Activated naive CD8-positive, alpha-beta T cell (primary cell): ENCODE measurements around the gene CEACAM5.
"Not testable (repeated sequence)": the region's sequence is repeated elsewhere in the genome, so short reads cannot be mapped to it uniquely, and the experiment has no call there.

ENCODE experiments used
- H3K27ac Mint-ChIP-seq: one replicate; pipeline ENCODE4 v1.8.0; 2021; ENCODE audit warnings: mixed read lengths
- H3K27me3 Mint-ChIP-seq: one replicate; pipeline ENCODE4 v1.8.0; 2021; ENCODE audit warnings: mixed read lengths
- H3K36me3 Mint-ChIP-seq: one replicate; pipeline ENCODE4 v1.8.0; 2021; ENCODE audit warnings: mixed read lengths
- H3K4me1 Mint-ChIP-seq: one replicate; pipeline ENCODE4 v1.8.0; 2021; ENCODE audit warnings: low read depth, mixed read lengths
- H3K4me3 Mint-ChIP-seq: one replicate; pipeline ENCODE4 v1.8.0; 2021; ENCODE audit warnings: mild to moderate bottlenecking, mixed read lengths
- H3K9me3 Mint-ChIP-seq: one replicate; pipeline ENCODE4 v1.8.0; 2021; ENCODE audit warnings: low read depth, mixed read lengths

The CEACAM5 gene

DNA sequence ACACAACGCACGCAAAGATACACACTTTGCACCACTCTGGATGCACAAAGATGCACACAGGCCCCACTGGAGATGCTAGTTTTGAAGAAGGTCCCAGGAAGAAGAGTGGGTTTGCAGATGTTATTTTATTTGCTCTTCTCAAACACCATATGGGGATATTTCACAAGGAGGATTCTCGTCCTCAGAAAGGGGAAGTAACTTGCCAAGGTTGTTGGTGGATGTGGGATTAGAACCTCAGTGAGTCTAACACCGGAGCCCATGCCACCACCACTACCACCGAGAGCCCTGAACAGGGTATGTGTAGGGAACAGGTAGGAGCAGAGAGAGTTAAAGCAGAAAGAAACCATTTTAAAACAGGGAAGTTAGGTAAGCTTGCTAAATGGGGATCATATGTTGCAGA, 37.3 kb downstream of the CEACAM5 start:
- H3K4me3 Mint-ChIP-seq, result no peak overlapping the region
- peaks cover 36% of the 10 kb centered on the region for H3K27me3 Mint-ChIP-seq
- H3K4me1 Mint-ChIP-seq, result peaks cover 20% of the 10 kb centered on the region
- H3K36me3 Mint-ChIP-seq, result peaks cover 5% of the 10 kb centered on the region
- no peaks in the 10 kb centered on the region for H3K9me3 Mint-ChIP-seq
- peak overlapping the region; percentile 2 for H3K27ac Mint-ChIP-seq

DNA sequence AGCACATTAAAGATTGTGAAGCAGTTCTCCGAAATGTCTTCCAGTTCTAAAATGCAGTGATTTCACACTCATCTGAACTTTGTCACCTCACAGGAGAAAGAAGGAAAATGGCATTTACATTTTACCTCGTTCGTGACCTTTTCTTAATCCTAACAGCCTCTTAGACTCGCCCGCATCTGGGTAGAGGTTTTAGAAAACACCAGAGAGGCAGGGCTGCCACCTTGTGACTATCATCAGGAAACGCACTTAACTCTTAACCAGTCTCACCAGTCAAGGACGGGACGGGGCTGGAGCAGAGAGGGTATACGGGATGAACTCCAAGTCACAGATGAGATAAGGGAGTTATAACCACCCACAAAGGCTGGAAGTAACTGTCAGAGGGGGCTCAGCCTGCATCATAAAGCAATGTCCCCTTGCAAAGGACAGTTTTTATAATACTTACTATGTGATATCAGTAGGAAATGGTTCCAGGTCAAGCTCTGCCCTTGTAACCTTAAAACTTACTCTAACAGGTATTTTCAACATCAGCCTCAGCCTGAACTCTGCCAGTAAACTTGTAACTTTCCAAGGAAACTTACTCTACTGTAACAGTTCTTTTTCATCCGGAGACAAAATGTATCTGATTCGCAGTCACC, 38.3 kb downstream of the CEACAM5 start:
- no peak overlapping the region for H3K27ac Mint-ChIP-seq
- H3K4me3 Mint-ChIP-seq, result no peak overlapping the region
- peaks cover 38% of the 10 kb centered on the region for H3K27me3 Mint-ChIP-seq
- H3K9me3 Mint-ChIP-seq, result no peaks in the 10 kb centered on the region
- peaks cover 12% of the 10 kb centered on the region for H3K4me1 Mint-ChIP-seq
- peaks cover 3% of the 10 kb centered on the region for H3K36me3 Mint-ChIP-seq

DNA sequence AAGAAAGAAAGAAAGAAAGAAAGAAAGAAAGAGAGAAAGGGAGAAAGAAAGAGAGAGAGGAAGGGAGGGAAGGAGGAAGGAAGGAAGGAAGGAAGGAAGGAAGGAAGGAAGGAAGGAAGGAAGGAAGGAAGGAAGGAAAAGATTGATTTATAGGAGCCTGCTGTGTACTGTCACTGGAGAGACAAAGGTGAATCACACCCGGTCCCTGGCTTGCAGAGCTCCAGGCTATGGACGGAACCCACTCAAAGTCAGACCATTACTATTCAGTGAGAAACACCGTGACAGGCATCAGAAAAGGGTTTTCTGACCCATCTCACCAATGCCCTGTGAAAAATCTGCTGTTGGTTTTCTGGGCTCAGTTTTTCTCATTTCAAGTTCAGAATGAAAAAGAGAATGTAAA, 39.6 kb downstream of the CEACAM5 start:
- Mint-ChIP-seq H3K4me3 (no peak overlapping the region), H3K27me3 (peaks cover 46% of the 10 kb centered on the region), H3K36me3 (peaks cover 3% of the 10 kb centered on the region), H3K9me3 (no peaks in the 10 kb centered on the region), H3K27ac (no peak overlapping the region), H3K4me1 (peaks cover 12% of the 10 kb centered on the region)

DNA sequence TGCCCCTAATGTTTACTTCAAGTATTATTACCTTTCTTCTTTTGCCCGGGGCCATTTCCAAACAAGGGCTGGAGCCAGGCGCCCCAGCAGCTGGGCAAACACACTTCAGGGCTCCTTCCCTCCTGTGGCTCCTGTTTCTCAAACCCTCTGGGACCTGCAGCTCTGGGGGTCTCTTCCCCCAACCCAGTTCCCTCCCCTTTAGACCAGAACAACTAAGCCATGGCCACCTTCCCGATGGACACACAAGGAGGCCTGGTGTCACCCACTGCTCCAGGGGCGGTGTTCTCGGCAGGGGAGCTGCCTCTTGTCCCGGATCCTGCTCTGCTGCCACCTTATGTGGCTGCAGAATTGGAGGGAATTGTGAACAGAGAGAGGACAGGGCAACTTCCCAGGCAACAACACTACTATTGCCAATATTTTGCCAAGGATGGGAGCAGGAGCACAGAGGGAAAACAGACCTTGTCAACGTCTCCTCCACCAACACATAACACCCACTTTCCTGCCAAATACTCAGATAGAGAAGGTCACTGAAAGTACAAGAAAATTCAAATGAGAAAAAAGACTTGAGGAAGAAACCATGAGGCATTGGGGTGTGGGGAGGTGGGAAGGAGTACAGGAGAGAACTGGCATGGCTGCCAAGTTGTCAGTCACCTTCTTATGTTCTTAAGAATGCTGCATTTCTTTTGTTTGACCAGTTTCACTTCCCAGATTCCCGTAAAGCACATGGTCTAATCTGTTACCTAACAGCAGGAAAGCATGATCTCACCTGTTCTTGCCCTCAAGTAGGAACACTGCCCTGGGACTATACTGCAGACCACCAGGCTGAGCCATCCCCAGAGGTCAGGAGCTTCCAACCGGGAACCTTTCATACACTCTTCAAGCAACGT, 42.1 kb downstream of the CEACAM5 start:
- H3K4me1 Mint-ChIP-seq, result not testable (repeated sequence)
- peaks cover 41% of the 10 kb centered on the region for H3K27me3 Mint-ChIP-seq

DNA sequence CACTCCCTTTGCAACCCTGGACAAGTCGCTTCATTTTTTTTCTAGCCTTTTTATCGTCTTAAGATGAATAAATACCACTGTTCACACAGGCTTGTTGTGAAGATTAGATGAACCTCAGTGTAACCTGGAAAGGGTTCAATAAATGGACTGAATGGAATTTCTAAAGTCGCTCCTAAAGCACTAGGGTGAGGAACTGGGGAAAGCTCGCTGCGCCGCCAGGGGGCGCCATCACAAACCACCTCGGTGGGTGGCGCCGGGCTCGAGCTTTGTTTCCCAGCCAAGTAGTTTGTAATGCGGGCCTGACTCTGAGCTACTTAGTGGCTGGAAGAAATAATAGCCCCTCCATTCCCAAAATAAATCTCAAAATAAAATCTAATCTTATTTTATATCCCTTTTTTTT, 44.7 kb downstream of the CEACAM5 start:
- Mint-ChIP-seq H3K4me1 (peaks cover 4% of the 10 kb centered on the region), H3K36me3 (no peaks in the 10 kb centered on the region), H3K9me3 (no peaks in the 10 kb centered on the region), H3K4me3 (no peak overlapping the region), H3K27me3 (peaks cover 31% of the 10 kb centered on the region), H3K27ac (no peak overlapping the region)

More for the DNA sequence above, 42.1 kb downstream of the CEACAM5 start:
- H3K9me3 Mint-ChIP-seq, H3K4me3 Mint-ChIP-seq, H3K36me3 Mint-ChIP-seq, H3K27ac Mint-ChIP-seq: not testable (repeated sequence)

DNA sequence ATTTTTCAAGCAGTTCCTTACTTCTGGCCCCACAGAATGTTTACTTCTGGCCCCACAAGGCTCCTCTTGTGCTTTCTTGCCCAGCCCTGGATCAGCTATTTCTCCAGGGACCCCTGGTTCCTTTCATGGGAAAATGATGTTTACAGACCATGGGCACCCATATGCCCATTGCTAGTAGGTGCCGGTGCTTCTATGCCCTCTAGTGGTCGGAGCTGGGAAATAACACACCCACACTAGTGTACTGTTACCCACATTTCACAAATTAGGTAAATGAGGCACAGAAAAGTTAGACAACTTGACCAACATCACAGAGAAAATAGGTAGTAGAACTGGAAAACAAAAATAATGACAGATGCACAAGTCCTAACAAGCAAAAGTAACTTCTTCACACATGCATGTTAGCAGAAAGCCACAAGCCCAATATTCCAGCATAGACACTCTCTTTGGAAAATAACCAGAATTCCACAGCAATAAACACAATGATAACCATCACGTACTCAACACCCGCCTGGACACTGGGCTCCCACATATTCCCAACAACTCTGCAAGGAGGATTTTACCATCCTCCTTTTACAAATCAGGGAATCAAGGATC, 45.6 kb downstream of the CEACAM5 start:
- Mint-ChIP-seq H3K4me1 (peaks cover 4% of the 10 kb centered on the region), H3K9me3 (no peaks in the 10 kb centered on the region), H3K27me3 (peaks cover 26% of the 10 kb centered on the region), H3K36me3 (no peaks in the 10 kb centered on the region), H3K27ac (no peak overlapping the region), H3K4me3 (no peak overlapping the region)

DNA sequence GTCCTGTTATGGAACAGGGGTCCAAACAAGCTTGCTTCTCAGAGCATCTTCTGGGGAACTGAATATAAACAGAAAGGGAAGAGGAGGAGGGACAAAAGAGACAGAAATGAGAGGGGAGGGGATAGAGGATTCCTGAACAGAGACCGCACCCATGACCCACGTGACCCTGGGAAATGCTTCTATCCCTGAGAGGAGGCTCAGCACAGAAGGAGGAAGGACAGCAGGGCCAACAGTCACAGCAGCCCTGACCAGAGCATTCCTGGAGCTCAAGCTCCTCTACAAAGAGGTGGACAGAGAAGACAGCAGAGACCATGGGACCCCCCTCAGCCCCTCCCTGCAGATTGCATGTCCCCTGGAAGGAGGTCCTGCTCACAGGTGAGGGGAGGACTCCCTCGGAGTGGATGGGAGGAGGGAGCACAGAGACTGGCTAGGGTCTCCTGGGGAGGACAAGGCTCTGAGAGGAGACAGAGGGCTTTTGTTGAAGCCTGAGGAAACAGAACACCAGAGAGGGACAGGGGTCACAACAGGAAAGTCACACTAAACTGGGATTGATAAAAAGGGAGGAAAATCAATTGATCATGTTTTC, 47.0 kb downstream of the CEACAM5 start, which contains the start of gene CEACAM6:
Gene CEACAM6 (plus strand): TSS at position 203 of the 586 bp plus-strand sequence. CDS start 109 bp downstream, at position 312.
- Mint-ChIP-seq H3K9me3 (no peaks in the 10 kb centered on the region), H3K4me3 (no peak within 1 kb of the TSS), H3K27ac (no peak within 1 kb of the TSS), H3K27me3 (peaks cover 33% of the 10 kb centered on the region), H3K4me1 (peaks cover 4% of the 10 kb centered on the region), H3K36me3 (no peaks in the 10 kb centered on the region)

DNA sequence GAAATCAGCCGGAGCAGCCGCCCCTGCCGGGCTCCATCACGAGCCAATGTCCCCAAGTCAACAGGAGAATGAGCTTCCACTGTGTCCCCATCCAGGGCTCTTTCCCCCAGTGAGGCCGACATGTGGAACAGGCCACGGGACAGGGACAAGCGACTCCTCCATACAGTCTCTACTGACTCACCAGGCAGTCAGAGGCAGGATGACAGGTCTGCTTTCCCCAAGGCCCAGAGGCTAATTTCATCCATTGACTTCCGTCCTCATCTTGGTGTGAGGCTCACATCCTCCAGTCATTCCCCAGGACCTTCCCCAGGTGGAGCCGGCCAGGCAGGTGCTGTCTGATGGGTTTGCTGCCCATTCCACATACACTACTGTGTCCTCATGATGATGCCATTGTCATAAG, 50.4 kb downstream of the CEACAM5 start:
- Mint-ChIP-seq H3K4me1 (peaks cover 2% of the 10 kb centered on the region), H3K27ac (no peak overlapping the region), H3K27me3 (peaks cover 32% of the 10 kb centered on the region), H3K9me3 (no peaks in the 10 kb centered on the region), H3K36me3 (no peaks in the 10 kb centered on the region), H3K4me3 (no peak overlapping the region)

DNA sequence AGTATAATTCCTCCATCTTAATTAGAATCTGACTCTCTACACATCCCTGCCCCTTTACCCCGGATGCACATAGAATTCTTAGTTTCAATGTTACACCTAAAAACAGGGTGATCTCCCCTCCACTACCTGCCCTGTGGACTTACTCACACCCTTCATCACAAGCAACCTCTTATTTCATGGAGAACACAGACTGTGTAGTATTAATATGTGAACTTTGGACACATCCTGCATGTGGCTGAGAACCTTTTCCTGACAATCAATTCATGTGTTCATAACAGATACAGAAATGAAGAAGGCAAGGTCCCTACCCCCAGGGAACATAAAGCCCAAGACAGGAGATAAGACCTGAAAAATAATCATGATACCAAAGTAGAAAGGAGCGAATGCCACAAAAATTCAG, 58.7 kb downstream of the CEACAM5 start:
- H3K4me1 Mint-ChIP-seq, result peaks cover 7% of the 10 kb centered on the region
- no peak overlapping the region for H3K4me3 Mint-ChIP-seq
- no peaks in the 10 kb centered on the region for H3K36me3 Mint-ChIP-seq
- no peak overlapping the region for H3K27ac Mint-ChIP-seq
- no peaks in the 10 kb centered on the region for H3K9me3 Mint-ChIP-seq
- peaks cover 32% of the 10 kb centered on the region for H3K27me3 Mint-ChIP-seq

DNA sequence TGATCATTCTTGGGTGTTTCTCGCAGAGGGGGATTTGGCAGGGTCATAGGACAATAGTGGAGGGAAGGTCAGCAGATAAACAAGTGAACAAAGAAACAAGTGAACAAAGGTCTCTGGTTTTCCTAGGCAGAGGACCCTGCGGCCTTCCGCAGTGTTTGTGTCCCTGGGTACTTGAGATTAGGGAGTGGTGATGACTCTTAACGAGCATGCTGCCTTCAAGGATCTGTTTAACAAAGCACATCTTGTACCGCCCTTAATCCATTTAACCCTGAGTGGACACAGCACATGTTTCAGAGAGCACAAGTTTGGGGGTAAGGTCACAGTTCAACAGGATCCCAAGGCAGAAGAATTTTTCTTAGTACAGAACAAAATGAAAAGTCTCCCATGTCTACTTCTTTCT, 59.7 kb downstream of the CEACAM5 start:
- H3K36me3 Mint-ChIP-seq, H3K27ac Mint-ChIP-seq, H3K9me3 Mint-ChIP-seq, H3K4me3 Mint-ChIP-seq: not testable (repeated sequence)
- Mint-ChIP-seq H3K27me3 (peaks cover 33% of the 10 kb centered on the region), H3K4me1 (peaks cover 15% of the 10 kb centered on the region)

DNA sequence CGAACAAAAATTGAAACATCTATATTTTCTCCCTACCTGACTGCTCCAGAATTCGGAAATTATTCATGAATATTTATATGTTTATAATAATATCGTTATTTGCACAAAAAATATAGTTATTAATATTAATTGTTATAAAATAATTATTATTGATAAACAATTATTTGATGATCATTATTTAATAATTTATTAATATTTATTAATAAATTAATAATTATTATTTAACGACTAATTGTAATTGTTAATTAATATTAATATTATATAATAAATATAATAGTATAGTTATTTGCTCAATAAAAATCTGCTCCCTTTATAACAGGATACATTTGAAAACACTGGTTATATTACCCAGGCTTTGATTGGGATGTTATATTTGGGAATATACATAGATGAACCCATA, 61.2 kb downstream of the CEACAM5 start:
- Mint-ChIP-seq H3K27me3 (peaks cover 38% of the 10 kb centered on the region), H3K36me3 (no peaks in the 10 kb centered on the region), H3K9me3 (no peaks in the 10 kb centered on the region), H3K4me3 (no peak overlapping the region), H3K4me1 (peaks cover 30% of the 10 kb centered on the region), H3K27ac (no peak overlapping the region)

DNA sequence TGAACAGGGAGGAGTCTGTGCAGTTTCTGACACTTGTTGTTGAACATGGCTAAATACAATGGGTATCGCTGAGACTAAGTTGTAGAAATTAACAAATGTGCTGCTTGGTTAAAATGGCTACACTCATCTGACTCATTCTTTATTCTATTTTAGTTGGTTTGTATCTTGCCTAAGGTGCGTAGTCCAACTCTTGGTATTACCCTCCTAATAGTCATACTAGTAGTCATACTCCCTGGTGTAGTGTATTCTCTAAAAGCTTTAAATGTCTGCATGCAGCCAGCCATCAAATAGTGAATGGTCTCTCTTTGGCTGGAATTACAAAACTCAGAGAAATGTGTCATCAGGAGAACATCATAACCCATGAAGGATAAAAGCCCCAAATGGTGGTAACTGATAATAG, 63.0 kb downstream of the CEACAM5 start:
- H3K4me3 Mint-ChIP-seq, result no peak overlapping the region
- peaks cover 39% of the 10 kb centered on the region for H3K27me3 Mint-ChIP-seq
- no peaks in the 10 kb centered on the region for H3K36me3 Mint-ChIP-seq
- H3K27ac Mint-ChIP-seq, result no peak overlapping the region
- H3K4me1 Mint-ChIP-seq, result peaks cover 42% of the 10 kb centered on the region
- H3K9me3 Mint-ChIP-seq, result no peaks in the 10 kb centered on the region

DNA sequence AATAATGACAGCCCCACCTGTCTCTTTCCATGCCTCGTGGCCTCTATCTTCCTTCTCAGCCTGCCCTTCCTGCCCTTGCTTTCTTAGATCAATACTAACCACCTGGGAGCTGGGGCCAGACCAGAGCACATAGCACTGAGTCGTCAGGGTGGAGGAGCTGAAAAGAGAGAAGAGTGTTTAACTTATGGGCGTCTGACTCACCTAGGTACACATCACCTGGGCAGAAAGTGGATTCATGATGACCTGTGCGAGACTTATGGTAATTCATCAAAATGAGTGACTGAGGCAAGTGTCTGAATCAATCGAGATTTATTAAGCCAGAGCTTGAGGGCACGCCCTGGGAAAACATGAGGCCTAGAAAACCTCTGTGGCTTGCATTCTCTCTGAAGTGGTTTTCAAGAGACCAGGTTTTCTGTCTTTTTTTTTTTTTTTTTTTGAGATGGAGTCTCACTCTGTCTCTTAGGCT, 66.1 kb downstream of the CEACAM5 start:
- no peaks in the 10 kb centered on the region for H3K36me3 Mint-ChIP-seq
- peak overlapping the region; percentile 18 for H3K4me3 Mint-ChIP-seq
- no peaks in the 10 kb centered on the region for H3K9me3 Mint-ChIP-seq
- no peak overlapping the region for H3K27ac Mint-ChIP-seq
- H3K27me3 Mint-ChIP-seq, result peaks cover 51% of the 10 kb centered on the region
- peaks cover 42% of the 10 kb centered on the region for H3K4me1 Mint-ChIP-seq

DNA sequence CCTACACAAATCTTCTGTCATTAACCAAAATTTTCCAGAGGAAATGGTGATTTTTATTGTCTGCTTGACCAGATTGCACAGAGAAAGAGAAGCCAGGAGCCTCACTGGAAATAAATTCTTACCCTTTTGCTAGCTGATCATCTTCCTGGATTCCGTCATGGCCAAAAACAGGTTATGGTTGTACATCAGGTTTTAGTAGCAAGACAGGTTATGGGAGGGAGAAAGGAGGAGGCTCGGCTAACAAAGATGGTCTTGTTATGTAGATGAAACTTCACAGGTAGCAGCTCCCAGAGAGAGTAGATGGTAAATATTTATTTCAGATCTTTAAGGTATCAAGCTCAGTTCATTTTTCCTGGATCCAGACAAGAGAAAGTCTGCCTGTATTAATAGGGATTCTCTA, 68.3 kb downstream of the CEACAM5 start:
- no peak overlapping the region for H3K27ac Mint-ChIP-seq
- H3K4me3 Mint-ChIP-seq, result no peak overlapping the region
- no peaks in the 10 kb centered on the region for H3K9me3 Mint-ChIP-seq
- no peaks in the 10 kb centered on the region for H3K36me3 Mint-ChIP-seq
- peaks cover 54% of the 10 kb centered on the region for H3K27me3 Mint-ChIP-seq
- peaks cover 39% of the 10 kb centered on the region for H3K4me1 Mint-ChIP-seq
